ENCODE data around the gene MIB2.

DNA sequence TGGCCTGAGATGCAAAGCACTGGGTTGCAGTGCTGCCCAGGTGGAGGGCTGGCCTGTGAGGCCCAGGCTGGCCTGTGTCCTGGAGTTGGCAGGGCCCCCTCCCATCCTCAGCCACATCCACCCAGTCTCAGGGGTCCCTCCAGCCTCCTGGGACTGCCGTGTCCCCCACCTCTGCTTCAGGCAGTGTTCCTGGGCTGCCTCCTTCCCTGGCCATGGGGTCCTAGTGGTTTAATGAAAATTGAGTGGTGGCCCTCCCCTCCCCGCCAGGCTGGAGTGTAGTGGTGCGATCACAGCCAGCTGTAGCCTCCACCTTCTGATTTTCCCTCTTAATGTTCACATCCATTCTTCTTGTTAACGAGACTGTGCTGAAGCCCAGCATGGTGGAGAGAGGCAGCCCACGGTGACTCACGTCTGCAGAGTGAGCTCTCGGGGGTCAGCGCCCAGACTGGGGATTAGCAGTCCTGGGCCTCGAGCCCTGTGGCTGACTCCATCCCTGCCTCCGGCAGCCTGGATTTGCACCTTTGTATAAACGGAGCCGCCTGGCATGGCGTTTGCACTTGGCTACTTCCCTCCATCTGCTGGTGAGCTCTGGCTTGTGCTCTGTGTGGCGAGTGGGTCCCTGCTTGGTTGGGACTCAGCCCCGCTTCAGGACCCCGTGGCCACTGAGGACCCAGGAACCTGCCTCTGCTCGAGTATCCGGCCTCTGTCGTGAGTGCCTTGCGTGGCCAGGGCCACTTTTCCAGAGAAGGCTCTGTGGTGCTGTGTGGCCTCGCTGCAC, 6.9 kb downstream of the MIB2 start:
- no peak for TF ChIP-seq CTCF (IDR thresholded peaks at IDR 0.05; ENCODE audit: poor library complexity)
- TF ChIP-seq EZH2 (IDR thresholded peaks at IDR 0.05; ENCODE audit: borderline replicate concordance), result no peak

All from hepatocyte (in vitro differentiated cells).